GM12878 (cell line): ENCODE measurements around the gene SLC4A9. TPM values are rescaled to one million over a fixed set of nuclear protein-coding genes. Genes with fewer than 3 reads are reported as not detected.
A peak's percentile ranks its signal among the peaks of the same experiment; 100 is the strongest.
"Not testable (repeated sequence)": the region's sequence is repeated elsewhere in the genome, so short reads cannot be mapped to it uniquely, and the experiment has no call there.

Source experiments
- ATAC-seq: fragments of 200-7000 bp; cut with Tn5 transposase; 3 replicates; pipeline ENCODE4 v1.9.1; 2020; ENCODE audit warnings: mild to moderate bottlenecking, moderate library complexity
- BruUV-seq: library from RNA; stranded (reverse); fragments of 400-500 nt; replicated peaks from 2 replicates; lab custom pipeline; 2021; lab: Mats Ljungman, UMichigan
- CTCF ChIA-PET: fragments of 300-600 bp; sonication (Branson Sonifier 250); formaldehyde crosslinking; extraction: SDS; loops from one replicate; lab custom pipeline; 2021; ENCODE audit warnings: inconsistent platforms; lab: Yijun Ruan, JAX
- POLR2A ChIA-PET: fragments of 350-600 bp; formaldehyde crosslinking; extraction: SDS; loops from one replicate; lab custom pipeline; 2021; ENCODE audit warnings: inconsistent platforms; lab: Charles Lee
- RAD21 ChIA-PET: fragments of 300-600 bp; sonication (Branson Sonifier 250); formaldehyde crosslinking; loops from one replicate; lab custom pipeline; 2023; ENCODE audit warnings: antibody characterized with exemption; ENCODE audit not compliant: unreplicated experiment; lab: Charles Lee
- SMC1A ChIA-PET: fragments of 300-600 bp; sonication (Branson Sonifier 250); formaldehyde crosslinking; loops from one replicate; lab custom pipeline; 2023; ENCODE audit not compliant: unreplicated experiment, uncharacterized antibody; lab: Charles Lee
- DNase-seq: peaks from one replicate; pipeline ENCODE4 v3.0.0-alpha.2; 2011; ENCODE audit warnings: low read depth, low spot score
- FAIRE-seq: peaks from 3 replicates; lab custom pipeline; 2011; peaks lifted over from hg19 to GRCh38; lab: Jason Lieb, UNC
- H2AFZ ChIP-seq: 2 replicates; pipeline ENCODE4 v1.6.0; 2011; ENCODE audit warnings: low read depth, low read length, control low read depth; ENCODE audit not compliant: control insufficient read depth
- H3K27ac ChIP-seq: 2 replicates; pipeline ENCODE4 v1.5.1; 2011; ENCODE audit warnings: control low read depth; ENCODE audit not compliant: control insufficient read depth, insufficient read depth
- H3K27me3 ChIP-seq, 2 experiments: replicated peaks in 1 of 2; 2 replicates each; pipeline versions ENCODE4 v1.6.0 to v1.6.1; 2011; ENCODE audit warnings: low read length in 1 of 2; ENCODE audit not compliant: control insufficient read depth in 2 of 2, insufficient read depth in 2 of 2
- H3K36me3 ChIP-seq, 2 experiments: 2 replicates each; pipeline ENCODE4 v1.5.1; 2011; ENCODE audit warnings: low read length in 1 of 2; ENCODE audit not compliant: control insufficient read depth in 2 of 2, insufficient read depth in 2 of 2
- H3K4me1 ChIP-seq: 2 replicates; pipeline ENCODE4 v1.6.1; 2011; ENCODE audit warnings: mild to moderate bottlenecking, low read length, moderate library complexity, mixed read lengths; ENCODE audit not compliant: control insufficient read depth, insufficient read depth
- H3K4me2 ChIP-seq: 2 replicates; pipeline ENCODE4 v1.6.0; 2011; ENCODE audit warnings: control low read depth; ENCODE audit not compliant: control insufficient read depth, insufficient read depth
- H3K4me3 ChIP-seq: fragments of 200-600 bp; sonication (generic); 2 replicates; pipeline ENCODE4 v1.5.1; 2016
- H3K79me2 ChIP-seq: 2 replicates; pipeline ENCODE4 v1.6.0; 2011; ENCODE audit warnings: low read length; ENCODE audit not compliant: control insufficient read depth, insufficient read depth
- H3K9ac ChIP-seq: 2 replicates; pipeline ENCODE4 v1.8.0; 2011; ENCODE audit warnings: low read length, control low read depth, mixed read lengths; ENCODE audit not compliant: control insufficient read depth, insufficient read depth
- H3K9me3 ChIP-seq: replicated peaks from 3 replicates; pipeline ENCODE4 v1.5.1; 2011; ENCODE audit warnings: mild to moderate bottlenecking, low read length; ENCODE audit not compliant: control insufficient read depth, insufficient read depth
- H4K20me1 ChIP-seq: 2 replicates; pipeline ENCODE4 v1.6.0; 2011; ENCODE audit not compliant: control insufficient read depth, insufficient read depth
- BACH1 ChIP-seq: fragments of 450-650 bp; IDR thresholded peaks from 2 replicates; pipeline ENCODE4 v1.6.1; 2017; ENCODE audit warnings: mild to moderate bottlenecking, borderline replicate concordance
- CBX5 ChIP-seq: sonication (generic); IDR thresholded peaks from 2 replicates; pipeline ENCODE4 v1.6.1; 2016; ENCODE audit warnings: low read depth, moderate library complexity, mild to moderate bottlenecking, inconsistent platforms
- E2F8 ChIP-seq: fragments of 450-650 bp; IDR thresholded peaks from 2 replicates; pipeline ENCODE4 v1.6.1; 2018; ENCODE audit warnings: mild to moderate bottlenecking, low read depth, moderate library complexity; ENCODE audit not compliant: partially characterized antibody
- EZH2 ChIP-seq: IDR thresholded peaks from 2 replicates; pipeline ENCODE4 v1.6.1; 2012; ENCODE audit warnings: low read depth, mild to moderate bottlenecking, control low read depth, inconsistent platforms, low read length, borderline replicate concordance; ENCODE audit not compliant: control insufficient read depth
- IKZF1 ChIP-seq: fragments of 450-650 bp; conservative IDR thresholded peaks from 2 replicates; pipeline ENCODE4 v1.6.1; 2017; ENCODE audit warnings: antibody characterized with exemption, mild to moderate bottlenecking
- ZBTB4 ChIP-seq: fragments of 450-650 bp; formaldehyde crosslinking; IDR thresholded peaks from 2 replicates; pipeline ENCODE4 v1.4.0; 2022; ENCODE audit warnings: mild to moderate bottlenecking, moderate library complexity
- ZNF622 ChIP-seq: fragments of 450-650 bp; IDR thresholded peaks from 2 replicates; pipeline ENCODE4 v1.6.1; 2017; ENCODE audit warnings: mild to moderate bottlenecking, inconsistent platforms
- WGBS: methylation state at CpG from one replicate; pipeline ENCODE4 v1.1.6; 2016; ENCODE audit warnings: low lambda C conversion rate; ENCODE audit not compliant: insufficient replicate concordance, insufficient coverage; ENCODE audit errors: missing lambda C conversion rate; 5-methylcytosine and 5-hydroxymethylcytosine counted together
- in situ Hi-C: fragments of 300-500 bp; cut with MboI; formaldehyde crosslinking; loops from 9 replicates; pipeline ENCODE4 v1.14.3; 2018; ENCODE audit warnings: mixed read lengths
- intact Hi-C: fragments of 100-400 bp; cut with micrococcal nuclease; formaldehyde crosslinking; loops from one replicate; pipeline ENCODE4 v1.14.2; 2022; ENCODE audit not compliant: unreplicated experiment
- polyA plus RNA-seq, 11 experiments: library from polyadenylated mRNA; depleted of rRNA in 4 of 11; unstranded in 6 of 11; stranded (reverse) in 5 of 11; fragments of >200 nt; fragmentation: Nextera tagmentation in 4 of 11; fragmentation: Illumina TruSeq in 1 of 11; extraction: Ambion mirVana in 4 of 11; extraction: Trizol in 1 of 11; gene quantifications; 1 replicate in 1 of 11; 2 replicates in 10 of 11; pipeline versions ENCODE4 v1.2.1 to v1.2.3, GENCODE V29; 2011 to 2016; ENCODE audit warnings: inconsistent platforms in 2 of 11, missing spikeins in 2 of 11, low read depth in 1 of 11
- total RNA-seq, 4 experiments: library from RNA; depleted of rRNA in 3 of 4; stranded (reverse); fragments of >200 nt in 3 of 4; fragmentation: Illumina TruSeq in 1 of 4; extraction: Trizol in 1 of 4; gene quantifications; 2 replicates each; pipeline versions ENCODE4 v1.2.1 to v1.2.3, GENCODE V29; 2013 to 2021

SLC4A9 gene
- total and polyA plus RNA-seq, 10 of the 15 experiments (the other 5 are each of a cell fraction or from before 2014, with no cell fraction given), result 0.03 to 0.05 (median 0.05) TPM; not detected in 7

GRCh38 chr5:140343849-140344248, 16.1 kb upstream of the SLC4A9 start:
- H3K79me2 ChIP-seq, in situ Hi-C loops, intact Hi-C loops, ATAC-seq, POLR2A ChIA-PET, H3K9ac ChIP-seq, H3K9me3 ChIP-seq, H3K27ac ChIP-seq, DNase-seq, H3K27me3 ChIP-seq, H3K36me3 ChIP-seq, H3K4me3 ChIP-seq, H4K20me1 ChIP-seq, H3K4me2 ChIP-seq, FAIRE-seq, H2AFZ ChIP-seq: not testable (repeated sequence)
- WGBS, result 94% methylated on average over 8 of the region's 8 CpGs
- SMC1A ChIA-PET, result interaction anchor here (0.9 to 2.0 kb wide), 4 partner anchors 8 to 103 kb away, joined by 4 to 6 read pairs (median 5); no protein-coding TSS in a partner anchor
- H3K4me1 ChIP-seq, result peaks cover 42% of the 10 kb centered on the region
- TSS peak; percentile 48 for BruUV-seq
- CTCF ChIA-PET, result interaction anchor here (0.6 to 16.9 kb wide), 8 partner anchors 8 to 377 kb away, joined by 3 to 774 read pairs (median 4); no protein-coding TSS in a partner anchor
- RAD21 ChIA-PET, result interaction anchor here (9.2 kb wide), 1 partner anchor 98 kb away, joined by 131 read pairs; no protein-coding TSS in a partner anchor

- CTCF ChIA-PET, result interaction anchor here (0.8 to 16.9 kb wide), 14 partner anchors 11 to 376 kb away, joined by 3 to 774 read pairs (median 5); partner anchors contain the start of gene PFDN1
- H3K79me2 ChIP-seq, result peaks cover 3% of the 10 kb centered on the region
Observed at GRCh38 chr5:140344683-140345423, 15.1 kb upstream of the SLC4A9 start.

More at GRCh38 chr5:140344683-140345423, 15.1 kb upstream of the SLC4A9 start:
- SMC1A ChIA-PET, result interaction anchor here (1.0 to 12.2 kb wide), 12 partner anchors 10 to 374 kb away, joined by 3 to 345 read pairs (median 3); no protein-coding TSS in a partner anchor
- H3K9ac ChIP-seq, result no peak overlapping the region
- H3K27ac ChIP-seq, result no peak overlapping the region
- in situ Hi-C loops, result no loop called here
- no peak for DNase-seq
- intact Hi-C loops, result loop anchor here (5.0 kb wide), 1 partner anchor 43 kb away; the partner anchor contains the start of gene PFDN1
- TF ChIP-seq CBX5 (no peak), IKZF1 (no peak), EZH2 (no peak), BACH1 (no peak), ZNF622 (no peak), E2F8 (no peak), ZBTB4 (CRISPR knock-in tag) (no peak)
- TF ChIP-seq, all 136 proteins: peak for 0
- Histone ChIP-seq H3K4me1 (peaks cover 40% of the 10 kb centered on the region), H3K4me2 (0 out of 2 replicates have a peak overlapping the region, but pooled peaks have one; percentile 10), H3K4me3 (no peak overlapping the region), H4K20me1 (no peaks in the 10 kb centered on the region), H3K27me3 (no peaks in the 10 kb centered on the region; a peak in 1 of 4 replicates), H3K36me3 (no peaks in the 10 kb centered on the region), H3K9me3 (no peaks in the 10 kb centered on the region), H2AFZ (no peak overlapping the region)
- FAIRE-seq (no peak), ATAC-seq (no peak)
- ChIA-PET RAD21 (interaction anchor here (0.9 to 9.2 kb wide), 6 partner anchors 15 to 105 kb away, joined by 3 to 131 read pairs (median 6); no protein-coding TSS in a partner anchor), POLR2A (interaction anchor here (0.5 to 1.9 kb wide), 4 partner anchors 9 to 100 kb away, joined by 3 to 8 read pairs (median 7); no protein-coding TSS in a partner anchor)
- WGBS, result 51% methylated on average over 4 of the region's 4 CpGs
- BruUV-seq, result TSS peak; percentile 49
